Endodermal cell (in vitro differentiated cells): ENCODE measurements around the gene NHERF1. TPM values are rescaled to one million over a fixed set of nuclear protein-coding genes. Genes with fewer than 3 reads are reported as not detected.

Source experiments
- DNase-seq: peaks from one replicate; pipeline ENCODE4 v3.0.0-alpha.2; 2017
- H3K27ac ChIP-seq: 2 replicates; pipeline ENCODE4 v1.5.1; 2013; ENCODE audit warnings: mild to moderate bottlenecking, low read depth, low read length, moderate library complexity
- H3K27me3 ChIP-seq: 2 replicates; pipeline ENCODE4 v1.6.1; 2013; ENCODE audit warnings: mild to moderate bottlenecking, low read length, moderate library complexity; ENCODE audit not compliant: insufficient read depth, control insufficient read depth, poor library complexity, severe bottlenecking
- H3K36me3 ChIP-seq: 2 replicates; pipeline ENCODE4 v1.7.0; 2013; ENCODE audit warnings: mild to moderate bottlenecking, low read length, moderate library complexity; ENCODE audit not compliant: control insufficient read depth, insufficient read depth
- H3K4me1 ChIP-seq: one replicate; pipeline ENCODE4 v1.7.0; 2013; ENCODE audit warnings: low read length; ENCODE audit not compliant: control insufficient read depth, insufficient read depth
- H3K4me3 ChIP-seq: 2 replicates; pipeline ENCODE4 v1.5.1; 2013; ENCODE audit warnings: mild to moderate bottlenecking, low read length, moderate library complexity
- H3K9ac ChIP-seq: 2 replicates; pipeline ENCODE4 v1.6.1; 2013; ENCODE audit warnings: mild to moderate bottlenecking, low read length, moderate library complexity; ENCODE audit not compliant: poor library complexity, severe bottlenecking; ENCODE audit errors: extremely low read depth
- H3K9me3 ChIP-seq: 2 replicates; pipeline ENCODE4 v1.6.1; 2013; ENCODE audit warnings: mild to moderate bottlenecking, low read length, moderate library complexity; ENCODE audit not compliant: control insufficient read depth
- H3K27ac Mint-ChIP-seq: 2 replicates; pipeline ENCODE4 v1.8.0; 2020; ENCODE audit warnings: mixed read lengths
- H3K27me3 Mint-ChIP-seq: 2 replicates; pipeline ENCODE4 v1.8.0; 2021; ENCODE audit warnings: mild to moderate bottlenecking, mixed read lengths; ENCODE audit not compliant: insufficient read depth
- H3K36me3 Mint-ChIP-seq: 2 replicates; pipeline ENCODE4 v1.8.0; 2020; ENCODE audit warnings: low read depth, mixed read lengths
- H3K4me1 Mint-ChIP-seq: 2 replicates; pipeline ENCODE4 v1.8.0; 2020; ENCODE audit warnings: mixed read lengths
- H3K4me3 Mint-ChIP-seq: 2 replicates; pipeline ENCODE4 v1.8.0; 2020; ENCODE audit warnings: mild to moderate bottlenecking, moderate library complexity, mixed read lengths
- H3K9me3 Mint-ChIP-seq: 2 replicates; pipeline ENCODE4 v1.8.0; 2020; ENCODE audit warnings: mild to moderate bottlenecking, mixed read lengths
- WGBS, 2 experiments: methylation state at CpG; one replicate each; pipeline versions ENCODE4 v1.1.5 to v1.1.7; 2013; ENCODE audit warnings: missing lambda C conversion rate in 2 of 2, mixed read lengths in 1 of 2; ENCODE audit not compliant: insufficient coverage in 1 of 2, insufficient read length in 1 of 2; 5-methylcytosine and 5-hydroxymethylcytosine counted together
- total RNA-seq, 2 donors: library from RNA; stranded (reverse); fragmentation: NEBNext Ultra II Directional in 1 of 2; extraction: Animal tissue kit (Norgen Biotek cat#: 25700) in 1 of 2; gene quantifications; 2 replicates in 1 of 2; 3 replicates in 1 of 2; pipeline ENCODE4 v1.2.1, GENCODE V29; 2021
- TF ChIP-seq, protein P1 (sequence below): fragments of 200-600 bp; sonication (generic); conservative IDR thresholded peaks from 2 replicates; pipeline ENCODE4 v1.5.0; 2021; ENCODE audit warnings: antibody characterized with exemption, mild to moderate bottlenecking

The NHERF1 gene
- total RNA-seq, 2 donors from 2014 or later = 116 to 138 TPM

DNA sequence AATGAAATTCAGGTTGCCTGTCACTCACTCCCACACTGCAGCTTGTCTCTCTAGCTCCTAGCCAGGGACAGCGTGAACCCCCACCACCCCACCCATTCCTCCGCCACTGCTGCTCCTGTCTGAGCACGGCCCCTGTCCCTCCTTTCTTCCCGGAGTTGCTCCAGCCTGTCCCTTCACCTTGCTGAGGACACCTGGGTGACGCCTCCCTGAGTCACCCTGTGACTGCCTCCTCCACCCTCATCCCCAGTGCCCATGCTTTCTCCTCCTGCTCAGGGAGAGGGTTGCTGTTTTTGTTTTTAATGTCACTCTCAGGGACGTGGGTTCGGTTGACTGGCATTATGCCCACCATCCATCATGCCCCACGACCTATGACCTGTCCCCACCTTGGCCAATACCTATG is 53.5 kb downstream of the NHERF1 start:
- Mint-ChIP-seq H3K36me3 (peaks cover 37% of the 10 kb centered on the region), H3K4me1 (peaks cover 3% of the 10 kb centered on the region), H3K27me3 (no peaks in the 10 kb centered on the region), H3K4me3 (no peak overlapping the region), H3K9me3 (no peaks in the 10 kb centered on the region), H3K27ac (no peak overlapping the region)
- DNase-seq = no peak
- Histone ChIP-seq H3K4me3 (no peak overlapping the region), H3K9ac (no peak overlapping the region), H3K27ac (no peak overlapping the region), H3K4me1 (no peaks in the 10 kb centered on the region), H3K9me3 (no peaks in the 10 kb centered on the region), H3K27me3 (no peaks in the 10 kb centered on the region), H3K36me3 (peaks cover 51% of the 10 kb centered on the region)
- 69 to 81% methylated on average over 3 to 8 of the region's 8 CpGs for WGBS, 2 experiments
- TF ChIP-seq, protein P1, sequence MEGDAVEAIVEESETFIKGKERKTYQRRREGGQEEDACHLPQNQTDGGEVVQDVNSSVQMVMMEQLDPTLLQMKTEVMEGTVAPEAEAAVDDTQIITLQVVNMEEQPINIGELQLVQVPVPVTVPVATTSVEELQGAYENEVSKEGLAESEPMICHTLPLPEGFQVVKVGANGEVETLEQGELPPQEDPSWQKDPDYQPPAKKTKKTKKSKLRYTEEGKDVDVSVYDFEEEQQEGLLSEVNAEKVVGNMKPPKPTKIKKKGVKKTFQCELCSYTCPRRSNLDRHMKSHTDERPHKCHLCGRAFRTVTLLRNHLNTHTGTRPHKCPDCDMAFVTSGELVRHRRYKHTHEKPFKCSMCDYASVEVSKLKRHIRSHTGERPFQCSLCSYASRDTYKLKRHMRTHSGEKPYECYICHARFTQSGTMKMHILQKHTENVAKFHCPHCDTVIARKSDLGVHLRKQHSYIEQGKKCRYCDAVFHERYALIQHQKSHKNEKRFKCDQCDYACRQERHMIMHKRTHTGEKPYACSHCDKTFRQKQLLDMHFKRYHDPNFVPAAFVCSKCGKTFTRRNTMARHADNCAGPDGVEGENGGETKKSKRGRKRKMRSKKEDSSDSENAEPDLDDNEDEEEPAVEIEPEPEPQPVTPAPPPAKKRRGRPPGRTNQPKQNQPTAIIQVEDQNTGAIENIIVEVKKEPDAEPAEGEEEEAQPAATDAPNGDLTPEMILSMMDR = no peak

GRCh38 chr17:74803388-74803930 is 55.0 kb downstream of the NHERF1 start:
- Histone ChIP-seq H3K27ac (no peak overlapping the region), H3K4me3 (no peak overlapping the region), H3K27me3 (no peaks in the 10 kb centered on the region), H3K9ac (no peak overlapping the region), H3K36me3 (peaks cover 47% of the 10 kb centered on the region), H3K9me3 (no peaks in the 10 kb centered on the region), H3K4me1 (no peaks in the 10 kb centered on the region)
- DNase-seq = no peak
- TF ChIP-seq, protein P1 = no peak
- Mint-ChIP-seq H3K9me3 (no peaks in the 10 kb centered on the region), H3K4me1 (no peaks in the 10 kb centered on the region), H3K4me3 (no peak overlapping the region), H3K36me3 (peaks cover 32% of the 10 kb centered on the region), H3K27me3 (no peaks in the 10 kb centered on the region), H3K27ac (no peak overlapping the region)
- 89 to 90% methylated on average over 4 to 11 of the region's 12 CpGs for WGBS, 2 experiments

GRCh38 chr17:74803971-74804370 is 55.5 kb downstream of the NHERF1 start:
- H3K36me3 ChIP-seq = peaks cover 46% of the 10 kb centered on the region
- Mint-ChIP-seq H3K27ac (no peak overlapping the region), H3K4me3 (no peak overlapping the region), H3K36me3 (peaks cover 28% of the 10 kb centered on the region), H3K4me1 (no peaks in the 10 kb centered on the region), H3K9me3 (no peaks in the 10 kb centered on the region), H3K27me3 (no peaks in the 10 kb centered on the region)
- no peak overlapping the region for H3K4me3 ChIP-seq
- TF ChIP-seq, protein P1 = no peak
- H3K9me3 ChIP-seq = no peaks in the 10 kb centered on the region
- no peak overlapping the region for H3K9ac ChIP-seq
- H3K4me1 ChIP-seq = no peaks in the 10 kb centered on the region
- H3K27me3 ChIP-seq = no peaks in the 10 kb centered on the region
- no peak for DNase-seq
- 91 to 100% methylated on average over 4 to 5 of the region's 5 CpGs for WGBS, 2 experiments
- no peak overlapping the region for H3K27ac ChIP-seq
